ENCODE measurements around the gene SERPINB1. TPM values are rescaled to one million over a fixed set of nuclear protein-coding genes. Genes with fewer than 3 reads are reported as not detected.

The SERPINB1 gene
- total RNA-seq, 2 donors from 2014 or later: 39.2 to 44.4 TPM

DNA sequence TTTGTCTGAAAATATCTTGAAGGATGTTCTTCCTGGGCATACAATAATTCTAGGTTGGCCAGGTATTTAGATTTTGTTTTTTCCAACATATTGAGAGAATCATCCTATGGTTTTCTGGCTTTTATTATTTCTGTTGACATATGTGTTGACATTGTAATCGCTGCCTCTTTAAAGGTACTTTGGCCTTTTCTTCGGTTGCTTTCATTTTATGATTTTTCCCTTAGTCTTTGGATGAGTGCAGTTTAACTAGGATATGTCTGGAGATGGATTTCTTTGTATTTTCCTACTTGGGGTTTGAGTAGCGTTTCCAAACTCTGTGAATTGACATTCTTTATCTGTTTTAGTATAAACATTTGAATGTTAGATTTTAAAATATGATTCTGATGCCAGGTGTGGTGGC is 11.5 kb downstream of the SERPINB1 start:
- no peak for DNase-seq
- no peak overlapping the region for H3K4me3 Mint-ChIP-seq
- H3K36me3 Mint-ChIP-seq (ENCODE audit: low read depth): peaks cover 7% of the 10 kb centered on the region
- ATAC-seq: no peak
- H3K9me3 ChIP-seq (ENCODE audit: control insufficient read depth, low read length, poor library complexity, severe bottlenecking): no peaks in the 10 kb centered on the region
- no peaks in the 10 kb centered on the region for H3K27me3 Mint-ChIP-seq
- H3K4me1 Mint-ChIP-seq: peaks cover 8% of the 10 kb centered on the region
- H3K27ac Mint-ChIP-seq: no peak overlapping the region

DNA sequence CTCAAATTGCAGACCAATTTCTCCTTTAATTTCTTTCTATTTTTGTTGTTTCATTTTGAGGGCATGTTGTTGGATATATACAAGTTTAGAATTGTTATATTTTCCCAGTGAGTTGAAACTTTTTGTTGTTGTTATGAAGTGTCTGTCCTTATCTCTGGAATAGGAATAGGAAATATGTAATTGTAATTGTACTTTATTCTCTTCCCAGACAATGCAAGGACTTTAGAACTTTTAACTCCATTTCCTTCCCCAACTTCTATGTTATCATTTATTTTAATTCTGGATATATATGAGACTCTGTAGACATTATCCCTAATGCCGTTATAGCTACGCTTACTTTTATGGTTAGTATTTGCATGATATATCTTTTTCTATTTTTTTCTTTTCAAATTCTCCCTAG is 12.4 kb downstream of the SERPINB1 start:
- Mint-ChIP-seq H3K4me1 (peaks cover 8% of the 10 kb centered on the region), H3K27me3 (no peaks in the 10 kb centered on the region), H3K4me3 (no peak overlapping the region), H3K36me3 (ENCODE audit: low read depth) (peaks cover 2% of the 10 kb centered on the region), H3K27ac (no peak overlapping the region)
- ATAC-seq (no peak), DNase-seq (no peak)
- H3K9me3 ChIP-seq (ENCODE audit: control insufficient read depth, low read length, poor library complexity, severe bottlenecking): no peaks in the 10 kb centered on the region

DNA sequence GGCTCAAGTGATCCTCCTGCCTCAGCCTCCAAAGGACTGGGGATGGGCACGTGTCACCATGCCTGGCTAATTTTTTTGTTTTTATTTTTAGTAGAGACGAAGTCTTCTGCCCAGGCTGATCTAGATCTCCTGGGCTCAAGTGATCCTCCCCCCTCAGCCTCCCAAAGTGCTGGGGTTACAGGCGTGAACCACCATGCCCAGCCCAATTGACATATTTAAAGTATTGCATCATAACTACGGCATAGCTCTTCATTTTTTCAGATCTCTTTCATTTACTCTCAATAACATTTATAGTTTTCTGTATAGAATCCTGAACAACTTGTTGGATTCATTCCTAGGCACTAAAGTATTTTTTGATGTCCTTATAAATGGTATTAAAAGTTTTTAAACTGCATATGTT is 13.0 kb downstream of the SERPINB1 start:
- Mint-ChIP-seq H3K36me3 (ENCODE audit: low read depth) (no peaks in the 10 kb centered on the region), H3K27ac (no peak overlapping the region), H3K4me3 (no peak overlapping the region), H3K4me1 (peaks cover 9% of the 10 kb centered on the region), H3K27me3 (no peaks in the 10 kb centered on the region)
- no peak for ATAC-seq
- no peak for DNase-seq
- H3K9me3 ChIP-seq (ENCODE audit: control insufficient read depth, low read length, poor library complexity, severe bottlenecking): no peaks in the 10 kb centered on the region

DNA sequence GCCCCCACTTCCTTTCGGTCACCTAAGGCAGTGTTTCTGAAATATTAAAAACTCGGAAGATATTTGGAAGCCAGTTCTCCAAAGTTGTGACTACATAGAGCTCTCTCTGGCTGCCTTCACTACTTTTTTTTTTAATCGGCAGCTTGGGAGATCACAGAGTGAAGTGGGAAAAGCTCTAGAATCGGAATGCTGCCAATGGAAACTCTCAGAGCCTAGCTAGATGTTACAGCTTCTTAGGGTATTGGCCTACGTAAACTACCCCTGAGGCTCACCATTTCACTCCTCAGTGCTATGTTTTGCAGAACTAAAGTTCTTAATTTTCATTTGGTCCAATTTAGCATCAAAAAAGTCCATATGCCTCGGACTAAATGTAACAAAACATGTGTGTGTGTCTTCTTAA is 14.5 kb downstream of the SERPINB1 start:
- Mint-ChIP-seq H3K27me3 (no peaks in the 10 kb centered on the region), H3K27ac (no peak overlapping the region), H3K36me3 (ENCODE audit: low read depth) (peaks cover 2% of the 10 kb centered on the region), H3K4me1 (peaks cover 9% of the 10 kb centered on the region), H3K4me3 (no peak overlapping the region)
- H3K9me3 ChIP-seq (ENCODE audit: control insufficient read depth, low read length, poor library complexity, severe bottlenecking): no peaks in the 10 kb centered on the region
- DNase-seq (no peak), ATAC-seq (no peak)

- Mint-ChIP-seq H3K4me3 (no peak overlapping the region), H3K27ac (no peak overlapping the region), H3K4me1 (peaks cover 8% of the 10 kb centered on the region), H3K27me3 (no peaks in the 10 kb centered on the region), H3K36me3 (ENCODE audit: low read depth) (peaks cover 2% of the 10 kb centered on the region)
- H3K9me3 ChIP-seq (ENCODE audit: control insufficient read depth, low read length, poor library complexity, severe bottlenecking): no peaks in the 10 kb centered on the region
- ATAC-seq: no peak
- no peak for DNase-seq
Observed at GRCh38 chr6:2826131-2826530, 15.5 kb downstream of the SERPINB1 start.

GRCh38 chr6:2823104-2823850 is 18.4 kb downstream of the SERPINB1 start:
- Mint-ChIP-seq H3K27ac (no peak overlapping the region), H3K4me3 (no peak overlapping the region), H3K4me1 (peaks cover 6% of the 10 kb centered on the region), H3K27me3 (no peaks in the 10 kb centered on the region), H3K36me3 (ENCODE audit: low read depth) (peaks cover 2% of the 10 kb centered on the region)
- ATAC-seq: no peak
- no peak for DNase-seq
- no peaks in the 10 kb centered on the region for H3K9me3 ChIP-seq (ENCODE audit: control insufficient read depth, low read length, poor library complexity, severe bottlenecking)

- H3K27me3 Mint-ChIP-seq: no peaks in the 10 kb centered on the region
- DNase-seq: no peak
- no peak for ATAC-seq
- H3K4me3 Mint-ChIP-seq: no peak overlapping the region
- H3K27ac Mint-ChIP-seq: no peak overlapping the region
- peaks cover 7% of the 10 kb centered on the region for H3K36me3 Mint-ChIP-seq (ENCODE audit: low read depth)
- no peaks in the 10 kb centered on the region for H3K9me3 ChIP-seq (ENCODE audit: control insufficient read depth, low read length, poor library complexity, severe bottlenecking)
- H3K4me1 Mint-ChIP-seq: peaks cover 9% of the 10 kb centered on the region
Observed at GRCh38 chr6:2821554-2821953, 20.1 kb downstream of the SERPINB1 start.

DNA sequence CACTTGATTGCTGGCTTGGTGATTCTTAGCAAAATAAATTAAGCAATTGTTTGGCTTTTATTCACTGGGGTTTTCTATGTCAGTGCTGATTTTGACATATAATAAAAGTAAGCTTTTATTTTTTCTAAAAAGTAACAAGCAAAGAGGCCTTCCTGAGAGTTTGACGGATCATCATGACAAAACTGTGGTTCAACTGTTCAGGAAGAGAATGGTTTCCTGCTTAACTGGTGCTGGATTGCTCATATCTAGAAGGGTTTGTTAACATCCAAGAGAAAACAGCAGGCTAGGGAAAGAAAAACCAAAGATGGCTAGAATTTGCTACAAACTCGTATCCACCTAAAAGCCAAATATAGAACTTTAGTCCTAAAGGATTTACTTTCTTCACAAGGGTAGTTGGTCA is 21.2 kb downstream of the SERPINB1 start:
- Mint-ChIP-seq H3K4me1 (peaks cover 9% of the 10 kb centered on the region), H3K36me3 (ENCODE audit: low read depth) (peaks cover 7% of the 10 kb centered on the region), H3K4me3 (no peak overlapping the region), H3K27me3 (no peaks in the 10 kb centered on the region), H3K27ac (no peak overlapping the region)
- no peak for DNase-seq
- no peak for ATAC-seq
- H3K9me3 ChIP-seq (ENCODE audit: control insufficient read depth, low read length, poor library complexity, severe bottlenecking): no peaks in the 10 kb centered on the region

DNA sequence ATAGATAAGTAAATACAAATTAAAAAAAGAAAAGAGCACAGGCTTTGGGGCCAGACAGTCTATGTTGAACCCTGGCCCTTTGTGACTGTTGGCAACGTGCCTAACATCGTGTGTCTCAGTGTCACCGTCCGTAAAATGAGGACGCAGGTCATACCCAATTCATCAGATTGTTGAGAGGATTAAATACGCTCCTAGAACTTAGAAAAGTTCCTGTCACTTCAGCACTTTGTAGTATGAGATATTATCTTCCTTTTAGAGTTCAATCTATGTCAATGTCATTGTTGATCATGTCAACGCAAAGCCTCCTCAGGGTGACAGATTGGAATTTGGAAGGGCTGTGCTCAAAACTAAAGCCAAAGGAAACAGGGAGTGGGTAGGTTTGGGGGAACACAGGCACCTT is 21.7 kb downstream of the SERPINB1 start:
- H3K27ac Mint-ChIP-seq: no peak overlapping the region

GRCh38 chr6:2819115-2819514 is 22.5 kb downstream of the SERPINB1 start:
- H3K27ac Mint-ChIP-seq: no peak overlapping the region

More for the DNA sequence above, 21.7 kb downstream of the SERPINB1 start:
- Mint-ChIP-seq H3K27me3 (no peaks in the 10 kb centered on the region), H3K4me1 (peaks cover 9% of the 10 kb centered on the region), H3K36me3 (ENCODE audit: low read depth) (peaks cover 7% of the 10 kb centered on the region), H3K4me3 (no peak overlapping the region)
- no peaks in the 10 kb centered on the region for H3K9me3 ChIP-seq (ENCODE audit: control insufficient read depth, low read length, poor library complexity, severe bottlenecking)
- DNase-seq: no peak
- ATAC-seq: no peak

DNA sequence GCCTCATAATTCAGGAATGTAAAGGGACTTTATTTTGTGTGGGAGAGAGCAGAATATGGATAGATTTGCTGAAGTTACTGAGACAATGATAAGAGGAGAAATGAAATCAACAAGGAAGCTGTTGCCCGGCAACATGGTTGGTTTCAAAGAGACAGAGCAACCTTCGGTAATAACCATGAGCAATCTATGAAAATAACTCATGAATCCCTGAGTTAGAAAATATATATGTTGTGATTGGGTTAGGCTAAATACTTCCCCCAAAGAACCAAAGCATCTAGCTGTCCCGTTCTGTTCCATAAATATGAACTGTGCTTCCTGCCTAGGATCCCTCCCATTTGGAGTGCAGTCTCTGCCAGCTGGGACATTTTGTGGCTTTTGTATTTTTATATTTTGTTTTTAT is 23.1 kb downstream of the SERPINB1 start:
- H3K4me3 Mint-ChIP-seq: no peak overlapping the region
- no peaks in the 10 kb centered on the region for H3K9me3 ChIP-seq (ENCODE audit: control insufficient read depth, low read length, poor library complexity, severe bottlenecking)
- H3K36me3 Mint-ChIP-seq (ENCODE audit: low read depth): peaks cover 7% of the 10 kb centered on the region
- peaks cover 4% of the 10 kb centered on the region for H3K4me1 Mint-ChIP-seq
- no peak for ATAC-seq
- no peaks in the 10 kb centered on the region for H3K27me3 Mint-ChIP-seq
- DNase-seq: no peak
- H3K27ac Mint-ChIP-seq: no peak overlapping the region

More at GRCh38 chr6:2819115-2819514, 22.5 kb downstream of the SERPINB1 start:
- no peaks in the 10 kb centered on the region for H3K9me3 ChIP-seq (ENCODE audit: control insufficient read depth, low read length, poor library complexity, severe bottlenecking)
- Mint-ChIP-seq H3K27me3 (no peaks in the 10 kb centered on the region), H3K4me1 (peaks cover 4% of the 10 kb centered on the region), H3K36me3 (ENCODE audit: low read depth) (peaks cover 7% of the 10 kb centered on the region), H3K4me3 (no peak overlapping the region)
- DNase-seq (no peak), ATAC-seq (no peak)

- H3K9me3 ChIP-seq (ENCODE audit: control insufficient read depth, low read length, poor library complexity, severe bottlenecking): no peaks in the 10 kb centered on the region
- no peak for ATAC-seq
- DNase-seq: no peak
- Mint-ChIP-seq H3K27me3 (no peaks in the 10 kb centered on the region), H3K4me3 (no peak overlapping the region), H3K36me3 (ENCODE audit: low read depth) (peaks cover 6% of the 10 kb centered on the region), H3K4me1 (peaks cover 4% of the 10 kb centered on the region), H3K27ac (no peak overlapping the region)
Observed at GRCh38 chr6:2817903-2818443, 23.7 kb downstream of the SERPINB1 start.

- H3K9me3 ChIP-seq (ENCODE audit: control insufficient read depth, low read length, poor library complexity, severe bottlenecking): no peaks in the 10 kb centered on the region
- Mint-ChIP-seq H3K27ac (no peak overlapping the region), H3K4me1 (peaks cover 4% of the 10 kb centered on the region), H3K27me3 (no peaks in the 10 kb centered on the region), H3K4me3 (no peak overlapping the region), H3K36me3 (ENCODE audit: low read depth) (peaks cover 8% of the 10 kb centered on the region)
- DNase-seq: no peak
- no peak for ATAC-seq
Observed at GRCh38 chr6:2816158-2816557, 25.5 kb downstream of the SERPINB1 start.

DNA sequence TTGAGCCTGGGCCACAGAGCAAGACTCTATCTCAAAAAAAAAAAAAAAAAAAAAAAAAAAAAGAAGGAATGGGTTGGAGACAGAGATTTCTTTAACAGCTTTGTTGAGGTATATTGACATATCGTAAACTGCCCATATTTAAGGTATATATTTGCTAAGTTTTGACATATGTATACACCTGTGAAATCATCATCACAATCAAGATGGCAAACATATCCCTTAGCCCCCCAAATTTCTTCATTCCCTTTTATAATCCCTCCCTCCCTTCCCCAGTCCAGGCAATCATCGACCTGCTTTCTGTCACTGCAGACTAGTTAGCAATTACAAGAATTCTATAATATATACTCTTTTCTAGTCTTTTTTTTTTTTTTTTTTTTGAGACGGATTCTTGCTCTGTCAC is 29.0 kb downstream of the SERPINB1 start:
- Mint-ChIP-seq H3K27ac (no peak overlapping the region), H3K4me1 (peaks cover 11% of the 10 kb centered on the region), H3K4me3 (no peak overlapping the region), H3K36me3 (ENCODE audit: low read depth) (peaks cover 8% of the 10 kb centered on the region), H3K27me3 (no peaks in the 10 kb centered on the region)
- DNase-seq: no peak
- no peaks in the 10 kb centered on the region for H3K9me3 ChIP-seq (ENCODE audit: control insufficient read depth, low read length, poor library complexity, severe bottlenecking)
- ATAC-seq: no peak

Measured in T-helper 17 cell (primary cell).